CD4-positive, alpha-beta T cell treated with Interleukin-17A for 4 hours (primary cell): ENCODE results near the gene RPS13.
"Not testable (repeated sequence)": the region's sequence is repeated elsewhere in the genome, so short reads cannot be mapped to it uniquely, and the experiment has no call there.

Source experiments
- DNase-seq: peaks from one replicate; pipeline ENCODE4 v3.0.0-alpha.2; 2020; ENCODE audit warnings: mixed read lengths

The RPS13 gene

GRCh38 chr11:17034027-17034426 lies 43.4 kb downstream of the RPS13 start:
- not testable (repeated sequence) for DNase-seq

- no peak for DNase-seq
Measured at GRCh38 chr11:17026487-17027082, 50.9 kb downstream of the RPS13 start.

- no peak for DNase-seq
Measured at GRCh38 chr11:17024924-17025323, 52.5 kb downstream of the RPS13 start.
